Hepatocyte (in vitro differentiated cells): Measurements from ENCODE around the gene PPFIBP2. TPM values are rescaled to one million over a fixed set of nuclear protein-coding genes. Genes with fewer than 3 reads are reported as not detected.

Source experiments
- DNase-seq: peaks from one replicate; pipeline ENCODE4 v3.0.0-alpha.2; 2016; ENCODE audit warnings: low spot score
- H2AFZ ChIP-seq: fragments of 200-600 bp; sonication (generic); 2 replicates; pipeline ENCODE4 v1.6.0; 2016; ENCODE audit warnings: antibody characterized with exemption, mild to moderate bottlenecking
- H3K27ac ChIP-seq: fragments of 200-600 bp; sonication (generic); 2 replicates; pipeline ENCODE4 v1.5.1; 2016; ENCODE audit warnings: mild to moderate bottlenecking
- H3K27me3 ChIP-seq: fragments of 200-600 bp; sonication (generic); 2 replicates; pipeline ENCODE4 v1.6.1; 2016
- H3K36me3 ChIP-seq: fragments of 200-600 bp; sonication (generic); replicated peaks from 2 replicates; pipeline ENCODE4 v1.5.1; 2016; ENCODE audit warnings: low read depth; ENCODE audit not compliant: insufficient read depth
- H3K4me1 ChIP-seq: fragments of 200-600 bp; sonication (generic); 2 replicates; pipeline ENCODE4 v1.5.1; 2016; ENCODE audit warnings: mild to moderate bottlenecking, moderate library complexity; ENCODE audit not compliant: insufficient read depth
- H3K4me2 ChIP-seq: fragments of 200-600 bp; sonication (generic); 2 replicates; pipeline ENCODE4 v1.6.0; 2016
- H3K4me3 ChIP-seq: fragments of 200-600 bp; sonication (generic); 2 replicates; pipeline ENCODE4 v1.5.1; 2016; ENCODE audit warnings: mild to moderate bottlenecking
- H3K79me2 ChIP-seq: fragments of 200-600 bp; sonication (generic); 2 replicates; pipeline ENCODE4 v1.6.0; 2017; ENCODE audit warnings: mild to moderate bottlenecking
- H3K9me2 ChIP-seq: fragments of 200-600 bp; sonication (generic); replicated peaks from 2 replicates; pipeline ENCODE4 v1.6.0; 2017; ENCODE audit warnings: mild to moderate bottlenecking; ENCODE audit not compliant: insufficient read depth
- H3K9me3 ChIP-seq: fragments of 200-600 bp; sonication (generic); 2 replicates; pipeline ENCODE4 v1.5.1; 2016; ENCODE audit warnings: low read depth, mild to moderate bottlenecking
- H4K20me1 ChIP-seq: fragments of 200-600 bp; sonication (generic); 2 replicates; pipeline ENCODE4 v1.6.0; 2016; ENCODE audit warnings: mild to moderate bottlenecking; ENCODE audit not compliant: insufficient read depth, poor library complexity, severe bottlenecking
- CTCF ChIP-seq: fragments of 200-600 bp; sonication (generic); IDR thresholded peaks from 2 replicates; pipeline ENCODE4 v1.5.1; 2016; ENCODE audit warnings: antibody characterized with exemption, mild to moderate bottlenecking; ENCODE audit not compliant: poor library complexity
- EZH2 ChIP-seq: fragments of 200-600 bp; sonication (generic); IDR thresholded peaks from 2 replicates; pipeline ENCODE4 v1.6.1; 2016; ENCODE audit warnings: antibody characterized with exemption, mild to moderate bottlenecking, borderline replicate concordance
- EZH2phosphoT487 ChIP-seq: fragments of 200-600 bp; sonication (generic); IDR thresholded peaks from one replicate; pipeline ENCODE4 v1.6.1; 2018; ENCODE audit warnings: antibody characterized with exemption, mild to moderate bottlenecking, low read depth, moderate library complexity; ENCODE audit not compliant: unreplicated experiment, severe bottlenecking
- WGBS: methylation state at CpG from one replicate; pipeline ENCODE4 v1.1.6; 2016; ENCODE audit warnings: low lambda C conversion rate; ENCODE audit errors: missing lambda C conversion rate; 5-methylcytosine and 5-hydroxymethylcytosine counted together
- polyA plus RNA-seq: library from polyadenylated mRNA; unstranded; fragments of >200 nt; fragmentation: Nextera tagmentation; extraction: Ambion mirVana; gene quantifications from 2 replicates; pipeline ENCODE4 v1.2.1, GENCODE V29; 2016
- total RNA-seq: library from RNA; depleted of rRNA; stranded (reverse); fragments of >200 nt; gene quantifications from 2 replicates; pipeline ENCODE4 v1.2.3, GENCODE V29; 2014

The PPFIBP2 gene
- total and polyA plus RNA-seq, 2 experiments from 2014 or later, result 33.9 to 55.8 TPM

- no peak overlapping the region for H3K4me3 ChIP-seq
- TF ChIP-seq EZH2 (no peak), EZH2phosphoT487 (no peak), CTCF (peak; percentile 15)
- H3K79me2 ChIP-seq, result peaks cover 39% of the 10 kb centered on the region
- no peaks in the 10 kb centered on the region for H3K27me3 ChIP-seq
- H3K9me3 ChIP-seq, result no peaks in the 10 kb centered on the region
- no peak overlapping the region for H2AFZ ChIP-seq
- DNase-seq, result peak; percentile 46
- no peak overlapping the region for H3K27ac ChIP-seq
- 43% methylated on average over 8 of the region's 8 CpGs for WGBS
- no peaks in the 10 kb centered on the region for H3K36me3 ChIP-seq
- H3K4me2 ChIP-seq, result no peak overlapping the region
- no peaks in the 10 kb centered on the region for H4K20me1 ChIP-seq
- no peaks in the 10 kb centered on the region for H3K9me2 ChIP-seq
- peaks cover 18% of the 10 kb centered on the region for H3K4me1 ChIP-seq
Observed at GRCh38 chr11:7536100-7536499, 22.3 kb downstream of the PPFIBP2 start.

- H3K4me2 ChIP-seq, result no peak overlapping the region
- H3K9me3 ChIP-seq, result no peaks in the 10 kb centered on the region
- no peaks in the 10 kb centered on the region for H3K27me3 ChIP-seq
- DNase-seq, result no peak
- H2AFZ ChIP-seq, result no peak overlapping the region
- 88% methylated on average over 6 of the region's 6 CpGs for WGBS
- no peaks in the 10 kb centered on the region for H4K20me1 ChIP-seq
- H3K36me3 ChIP-seq, result no peaks in the 10 kb centered on the region
- no peak overlapping the region for H3K4me3 ChIP-seq
- H3K79me2 ChIP-seq, result peaks cover 34% of the 10 kb centered on the region
- TF ChIP-seq CTCF (no peak), EZH2phosphoT487 (no peak), EZH2 (no peak)
- H3K4me1 ChIP-seq, result peaks cover 18% of the 10 kb centered on the region
- H3K9me2 ChIP-seq, result no peaks in the 10 kb centered on the region
- H3K27ac ChIP-seq, result no peak overlapping the region
Observed at GRCh38 chr11:7537265-7537664, 23.5 kb downstream of the PPFIBP2 start.

GRCh38 chr11:7538031-7538430, 24.2 kb downstream of the PPFIBP2 start:
- Histone ChIP-seq H3K4me1 (peaks cover 21% of the 10 kb centered on the region), H2AFZ (no peak overlapping the region), H3K4me2 (no peak overlapping the region), H3K79me2 (peaks cover 32% of the 10 kb centered on the region), H3K9me2 (no peaks in the 10 kb centered on the region), H4K20me1 (no peaks in the 10 kb centered on the region), H3K4me3 (no peak overlapping the region), H3K27me3 (no peaks in the 10 kb centered on the region), H3K36me3 (no peaks in the 10 kb centered on the region), H3K9me3 (no peaks in the 10 kb centered on the region), H3K27ac (no peak overlapping the region)
- 95% methylated on average over 8 of the region's 8 CpGs for WGBS
- no peak for DNase-seq
- TF ChIP-seq EZH2 (no peak), EZH2phosphoT487 (no peak), CTCF (no peak)
